ENCODE data around the gene NLGN3. TPM values are rescaled to one million over a fixed set of nuclear protein-coding genes. Genes with fewer than 3 reads are reported as not detected.

NLGN3 gene
- total and polyA plus RNA-seq, 2 of the 8 experiments (the other 6 are each of a cell fraction or from before 2014, with no cell fraction given), result 12.0 to 14.8 TPM

DNA sequence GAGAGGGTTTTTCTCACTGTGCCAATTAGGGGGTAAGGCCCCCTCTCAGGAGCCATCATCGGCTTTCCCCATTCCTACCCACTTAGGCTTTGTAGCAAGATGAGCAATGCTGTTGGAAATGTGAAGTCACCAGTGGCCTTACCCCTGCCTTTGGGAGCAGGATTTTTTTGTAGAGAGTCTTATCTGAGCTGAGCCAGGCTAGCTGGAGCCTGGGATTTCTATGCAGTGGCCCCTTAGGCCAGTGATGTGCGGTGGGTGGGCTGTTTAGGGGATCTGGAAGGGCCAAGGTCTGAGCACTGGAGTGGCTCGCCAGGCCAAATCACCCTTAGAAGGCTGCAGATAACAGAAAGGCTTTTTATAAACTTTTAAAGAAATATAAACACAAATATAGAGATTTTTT lies 42.3 kb upstream of the NLGN3 start:
- Histone ChIP-seq H3K9ac (replicated peaks in 1 of 4; ENCODE audit: extremely low read depth in 1 of 4, low read depth in 3 of 4, low read length in 3 of 4) (no peak overlapping the region), H3K4me2 (ENCODE audit: insufficient read depth in 1 of 2, low read depth in 2 of 2, low read length in 2 of 2) (peak overlapping the region in 1 of 2 experiments; percentile 74; a peak in 2 of 4 replicates), H3K27me3 (replicated peaks in 1 of 4; ENCODE audit: control insufficient read depth in 3 of 4, extremely low read depth in 1 of 4, insufficient read depth in 3 of 4, low read length in 3 of 4) (peaks cover 0 to 5% (median 0%) of the 10 kb centered on the region in 4 experiments; a peak in 1 of 7 replicates), H2AFZ (ENCODE audit: low read length) (no peak overlapping the region), H4K20me1 (replicated peaks in 1 of 2; ENCODE audit: control insufficient read depth in 1 of 2, insufficient read depth in 2 of 2, low read length in 2 of 2) (no peaks in the 10 kb centered on the region), H3K56ac (replicated peaks; ENCODE audit: insufficient read length, low read depth, low read length) (no peak overlapping the region), H3K4me1 (replicated peaks in 1 of 4; ENCODE audit: control insufficient read depth in 3 of 4, insufficient read depth in 4 of 4, low read length in 3 of 4) (peaks cover 6 to 34% (median 19%) of the 10 kb centered on the region in 4 experiments), H3K79me1 (ENCODE audit: low read depth, low read length) (no peaks in the 10 kb centered on the region), H3K4ac (replicated peaks; ENCODE audit: insufficient read length, low read depth, low read length) (no peak overlapping the region), H2BK120ac (replicated peaks; ENCODE audit: low read depth, low read length) (no peak overlapping the region), H3K14ac (ENCODE audit: insufficient read length) (no peak overlapping the region), H2BK20ac (ENCODE audit: low read length) (no peak overlapping the region), H3K9me3 (ENCODE audit: insufficient read depth in 2 of 2, low read depth in 1 of 2, low read length in 1 of 2) (no peaks in the 10 kb centered on the region), H2BK12ac (ENCODE audit: low read depth, low read length) (peak overlapping the region; percentile 27; the same call in 1 of the 2 replicates), H4K5ac (ENCODE audit: insufficient read length, low read depth, low read length) (no peak overlapping the region), H4K91ac (replicated peaks; ENCODE audit: insufficient read length, low read length) (no peak overlapping the region), H3K18ac (ENCODE audit: extremely low read depth, low read length) (no peak overlapping the region; the same call in 1 of the 2 replicates), H4K8ac (ENCODE audit: extremely low read depth, insufficient read depth, low read length) (no peak overlapping the region), H3K23me2 (ENCODE audit: low read depth, low read length) (peaks cover 5% of the 10 kb centered on the region), H3K36me3 (ENCODE audit: control insufficient read depth in 2 of 4, insufficient read depth in 4 of 4, low read length in 3 of 4) (peaks cover 0 to 6% (median 0%) of the 10 kb centered on the region in 4 experiments; a peak in 1 of 8 replicates), H3K79me2 (ENCODE audit: control insufficient read depth in 1 of 2, insufficient read depth in 2 of 2, low read length in 2 of 2) (peaks cover 0 to 7% of the 10 kb centered on the region in 2 experiments; a peak in 2 of 4 replicates), H2AK5ac (ENCODE audit: low read depth, low read length) (no peak overlapping the region), H3K4me3 (ENCODE audit: extremely low read depth in 1 of 4, insufficient read depth in 2 of 4, low read depth in 3 of 4, low read length in 4 of 4) (no peak overlapping the region), H2BK5ac (ENCODE audit: low read depth, low read length) (no peak overlapping the region), H3K23ac (ENCODE audit: insufficient read length) (no peak overlapping the region), H3K27ac (ENCODE audit: low read depth, low read length) (no peak overlapping the region), H2BK15ac (ENCODE audit: low read length) (no peak overlapping the region)
- FAIRE-seq (no peak), DNase-seq (ENCODE audit: low read depth in 1 of 2, low spot score in 2 of 2) (no peak)
- WGBS, 2 experiments (ENCODE audit: extremely low coverage in 1 of 2, insufficient coverage in 1 of 2, insufficient read length in 1 of 2, insufficient replicate concordance in 2 of 2, low coverage in 1 of 2, low lambda C conversion rate in 2 of 2, missing lambda C conversion rate in 1 of 2), result 79% methylated on average over 3 of the region's 3 CpGs; no CpG with 5 or more reads in 1 of the 2 experiments
- POLR2A ChIA-PET (ENCODE audit: partially characterized antibody), result interaction anchor here (0.7 to 1.4 kb wide), 7 partner anchors 9 to 133 kb away, joined by 3 to 10 read pairs (median 3); partner anchors contain the start of genes IL2RG and MED12
- CTCF ChIA-PET (ENCODE audit: partially characterized antibody), result interaction anchor here (1.4 to 1.6 kb wide), 5 partner anchors 15 to 104 kb away, joined by 3 to 5 read pairs (median 4); no protein-coding TSS in a partner anchor
- TF ChIP-seq TBP (IDR thresholded peaks at IDR 0.05; ENCODE audit: low read depth, low read length), result no peak
- no peak for TF ChIP-seq TCF12 (IDR thresholded peaks at IDR 0.05; ENCODE audit: low read depth, low read length)
- no peak for TF ChIP-seq MAFK (IDR thresholded peaks at IDR 0.05; ENCODE audit: low read depth, low read length)
- no peak for TF ChIP-seq EGR1 (IDR thresholded peaks at IDR 0.05; ENCODE audit: borderline replicate concordance, low read depth, low read length)
- TF ChIP-seq ATF2 (IDR thresholded peaks at IDR 0.05; ENCODE audit: low read length), result no peak
- no peak for TF ChIP-seq GABPA (IDR thresholded peaks at IDR 0.05; ENCODE audit: borderline replicate concordance, insufficient read depth, low read length)
- TF ChIP-seq SAP30 (IDR thresholded peaks at IDR 0.05; ENCODE audit: insufficient read depth, insufficient replicate concordance, low read length), result no peak
- no peak for TF ChIP-seq RNF2 (IDR thresholded peaks at IDR 0.05; ENCODE audit: borderline replicate concordance, low read depth, low read length, missing control alignments, poor library complexity, severe bottlenecking)
- TF ChIP-seq POLR2A (IDR thresholded peaks at IDR 0.05; ENCODE audit: control extremely low read depth in 1 of 2, low read depth in 2 of 2, low read length in 2 of 2), result no peak
- no peak for TF ChIP-seq TAF1 (IDR thresholded peaks at IDR 0.05; ENCODE audit: low read depth, low read length)
- no peak for TF ChIP-seq BCL11A (IDR thresholded peaks at IDR 0.05; ENCODE audit: low read depth in 2 of 2, low read length in 2 of 2)
- no peak for TF ChIP-seq JUND (IDR thresholded peaks at IDR 0.05; ENCODE audit: low read length)
